NK-92 (cell line): Measurements from ENCODE around the gene ANXA2.
"Not testable (repeated sequence)": the region's sequence is repeated elsewhere in the genome, so short reads cannot be mapped to it uniquely, and the experiment has no call there.

ENCODE experiments used
- DNase-seq: peaks from one replicate; lab custom pipeline; 2025; ENCODE audit not compliant: unreplicated experiment; lab: John Stamatoyannopoulos, UW

Gene ANXA2

DNA sequence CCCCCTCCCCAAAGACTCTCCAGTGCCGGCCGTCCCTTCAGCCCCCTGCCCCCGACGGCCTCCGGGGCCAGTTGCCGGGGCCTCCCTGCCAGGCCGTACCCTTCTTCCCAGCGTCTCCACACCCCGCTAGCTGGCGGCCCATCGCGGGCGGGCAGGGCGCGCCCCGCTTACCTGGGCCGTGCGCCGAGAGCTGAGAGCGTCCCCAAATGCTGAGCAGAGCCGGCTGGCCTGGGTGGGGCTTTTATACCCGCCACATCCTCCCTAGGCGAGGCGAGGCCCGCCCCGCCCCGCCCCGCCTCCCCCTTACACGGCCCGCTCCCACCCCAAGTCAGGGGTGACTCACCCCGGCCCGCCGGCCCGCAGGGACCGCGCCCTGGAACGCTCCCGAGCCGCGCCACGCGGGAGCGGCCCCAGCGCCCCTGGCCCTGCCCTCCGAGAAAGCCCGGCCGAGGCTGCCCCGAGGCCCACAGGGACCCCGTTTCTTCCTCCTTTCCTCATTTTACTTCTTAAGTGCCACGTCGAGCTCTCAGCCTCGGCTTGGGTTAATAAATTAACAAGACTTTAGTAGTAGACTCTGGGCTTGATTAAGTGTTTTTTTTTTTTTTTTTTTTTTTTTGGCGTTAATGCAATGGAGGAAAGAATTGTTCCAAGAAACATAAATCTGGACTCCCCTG is at the start of gene ANXA2:
TSS of gene ANXA2 (minus strand) at position 215 of the 674 bp plus-strand sequence. CDS start 11,911 bp downstream, outside the sequence.
- no peak for DNase-seq

DNA sequence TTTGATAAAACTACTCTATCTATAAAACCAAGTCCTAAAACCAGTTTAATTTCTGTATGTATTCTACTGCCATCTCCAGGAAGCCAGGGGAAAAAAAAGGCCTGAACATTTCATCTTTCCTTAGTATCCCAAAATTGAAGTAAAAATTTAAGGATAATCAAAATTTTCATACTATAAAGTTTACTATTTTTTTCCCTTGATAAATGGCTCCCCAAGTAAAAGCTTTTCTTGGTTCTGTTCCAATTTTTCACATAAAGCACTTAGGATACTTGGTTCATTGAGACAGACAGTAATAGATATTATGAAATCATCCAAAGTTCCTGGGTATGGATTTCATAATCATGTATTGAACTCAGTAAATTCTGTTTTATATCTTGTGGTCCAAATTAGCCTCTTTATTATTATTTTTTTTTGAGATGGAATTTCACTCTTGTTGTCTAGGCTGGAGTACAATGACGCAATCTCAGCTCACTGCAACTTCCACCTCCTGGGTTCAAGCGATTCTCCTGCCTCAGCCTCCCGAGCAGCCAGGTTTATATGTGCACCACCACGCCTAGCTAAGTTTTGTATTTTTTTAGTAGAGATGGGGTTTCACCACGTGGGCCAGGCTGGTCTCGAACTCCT is 46.6 kb upstream of the ANXA2 start:
- no peak for DNase-seq

DNA sequence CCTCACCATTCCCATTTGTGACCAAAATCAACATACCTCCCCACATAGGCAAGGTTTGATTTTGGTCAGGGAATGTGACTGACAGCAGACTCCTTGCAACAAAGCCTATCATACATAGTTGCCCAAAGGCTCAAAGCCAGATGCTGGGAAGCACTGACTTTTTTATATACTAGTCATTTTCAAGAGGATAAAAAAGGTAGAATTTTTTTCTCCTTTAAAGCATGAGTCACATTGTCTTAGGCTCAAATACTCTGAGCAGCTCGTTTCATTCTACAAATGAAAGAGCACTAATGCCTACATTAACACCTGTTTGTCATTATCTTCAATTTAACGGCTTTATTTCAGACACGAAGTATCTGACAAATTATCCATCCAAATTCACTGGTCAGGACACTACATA is 45.0 kb upstream of the ANXA2 start:
- DNase-seq: no peak

DNA sequence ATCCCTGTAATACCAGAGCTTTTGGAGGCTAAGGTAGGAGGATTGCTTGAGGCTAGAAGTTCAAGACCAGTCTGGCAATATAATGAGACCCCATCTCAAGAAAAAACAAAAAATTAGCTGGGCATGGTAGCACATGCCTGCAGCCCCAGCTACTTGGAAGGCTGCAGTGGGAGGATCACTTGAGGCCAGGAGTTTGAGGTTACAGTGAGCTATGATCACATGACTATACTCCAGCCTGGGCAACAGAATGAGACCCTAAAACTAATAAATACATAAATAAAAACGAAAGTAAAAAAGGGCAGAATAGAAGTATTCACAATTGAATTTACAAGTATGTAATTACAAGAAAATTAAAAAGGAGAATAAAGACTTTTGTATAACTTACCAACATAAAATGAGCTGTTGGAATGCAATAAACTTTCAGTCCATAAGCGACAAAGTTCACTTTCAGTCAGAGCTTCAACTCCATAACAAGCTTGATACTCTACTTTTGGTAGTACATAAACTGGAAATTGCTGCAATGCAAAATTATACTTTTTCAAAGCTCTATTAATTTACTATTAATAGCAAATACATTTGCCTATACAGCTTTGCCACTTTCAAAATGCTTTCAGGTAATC is 44.4 kb upstream of the ANXA2 start:
- DNase-seq: no peak

DNA sequence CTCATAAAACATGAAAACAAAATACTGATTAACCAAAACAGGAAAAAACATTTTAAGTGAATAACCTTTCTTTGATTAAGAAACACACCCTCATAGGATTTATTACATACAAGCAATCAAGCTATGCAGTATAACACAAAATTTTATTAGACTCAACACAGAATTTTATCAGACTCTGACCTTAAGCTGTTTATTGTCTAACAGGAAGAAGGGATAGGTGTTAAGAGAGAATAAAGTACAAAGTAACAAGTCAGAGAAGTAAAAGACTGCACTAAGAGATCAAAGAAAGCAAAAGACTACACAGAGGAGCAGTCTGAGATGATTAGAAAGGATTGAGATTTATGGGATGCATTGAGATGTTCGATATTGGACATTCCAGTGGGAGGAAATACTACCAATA is 43.5 kb upstream of the ANXA2 start:
- no peak for DNase-seq

DNA sequence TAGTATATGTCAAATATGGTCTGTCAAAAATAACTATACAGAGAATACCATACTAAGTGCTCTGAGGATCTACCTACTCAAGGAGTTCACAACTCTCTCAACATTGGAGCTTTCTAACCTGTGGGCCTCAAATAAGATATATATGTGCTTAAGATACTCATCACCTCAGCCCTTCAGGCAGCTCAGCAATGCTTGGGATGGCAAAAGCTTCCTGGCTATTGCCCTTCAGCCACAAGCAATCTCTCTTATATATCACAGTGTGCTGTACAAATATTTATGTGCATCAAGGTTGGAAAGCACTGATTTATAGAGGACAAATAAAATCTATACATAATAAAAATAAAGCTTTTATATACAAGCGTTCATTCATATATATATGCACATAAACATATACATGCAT is 40.9 kb upstream of the ANXA2 start:
- DNase-seq: no peak

DNA sequence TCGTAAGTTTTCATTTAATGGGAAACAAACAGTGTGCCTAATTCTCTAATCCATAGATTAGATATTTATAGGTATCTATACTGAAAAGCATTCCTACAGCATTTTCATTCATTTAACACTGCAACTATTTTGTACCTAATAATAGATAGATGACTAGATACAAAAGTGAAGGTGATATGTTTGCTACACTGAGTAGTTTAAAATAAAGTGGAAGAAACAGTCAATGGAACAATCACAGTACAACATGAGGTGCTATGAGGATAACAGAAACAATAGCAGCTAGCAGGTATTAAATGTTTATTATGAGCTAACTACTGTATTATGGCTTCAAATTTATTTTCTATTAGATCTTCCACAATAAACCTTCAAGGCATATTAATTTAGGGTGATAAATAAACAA is 31.1 kb upstream of the ANXA2 start:
- DNase-seq: no peak

DNA sequence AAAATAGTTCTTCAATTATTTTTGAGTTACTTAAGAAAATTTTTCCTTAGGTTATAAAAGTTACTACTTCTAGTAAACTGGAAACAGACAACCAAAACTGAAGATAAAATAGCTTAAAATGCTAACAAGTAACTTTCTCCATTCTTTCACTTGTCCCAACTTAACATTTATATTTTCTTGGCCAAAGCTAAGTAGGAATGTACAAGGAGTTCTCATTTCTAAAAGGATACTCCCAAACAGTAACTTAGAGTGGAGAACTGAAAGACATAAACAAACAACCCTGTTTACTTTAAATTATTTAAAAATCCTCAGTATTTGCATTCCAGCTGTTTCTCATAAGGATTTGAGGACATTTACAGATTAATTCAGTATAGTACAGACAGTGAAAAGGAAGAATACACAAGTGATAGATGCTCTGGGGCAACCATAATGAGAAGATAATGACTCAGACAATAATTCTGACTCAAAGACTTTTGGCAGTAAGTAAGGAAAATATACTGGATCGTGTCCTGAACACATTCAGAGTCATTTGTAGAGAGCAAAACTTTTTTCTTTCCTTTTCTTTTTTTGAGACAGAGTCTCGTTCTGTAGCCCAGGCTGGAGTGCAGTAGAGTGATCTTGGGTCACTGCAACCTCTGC is 29.2 kb upstream of the ANXA2 start:
- no peak for DNase-seq

DNA sequence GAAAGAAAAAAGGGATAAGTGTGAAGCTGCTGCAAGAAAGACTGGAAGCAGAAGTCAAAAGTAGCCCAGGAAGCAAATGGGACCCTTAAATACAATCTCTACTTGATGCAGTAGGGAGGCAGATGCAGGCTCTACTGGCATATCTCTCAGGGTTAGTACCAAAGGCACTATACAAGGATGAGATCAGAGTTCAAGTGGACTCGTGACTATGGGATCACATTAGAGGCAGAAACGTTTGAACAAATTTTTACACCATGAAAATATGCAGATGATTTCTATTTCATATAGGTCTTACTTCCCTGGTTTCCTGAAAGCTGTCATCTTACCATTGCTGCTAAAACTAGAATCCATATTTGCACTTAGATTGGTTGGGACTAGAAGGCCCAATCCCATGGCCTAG is 27.7 kb upstream of the ANXA2 start:
- DNase-seq: no peak

DNA sequence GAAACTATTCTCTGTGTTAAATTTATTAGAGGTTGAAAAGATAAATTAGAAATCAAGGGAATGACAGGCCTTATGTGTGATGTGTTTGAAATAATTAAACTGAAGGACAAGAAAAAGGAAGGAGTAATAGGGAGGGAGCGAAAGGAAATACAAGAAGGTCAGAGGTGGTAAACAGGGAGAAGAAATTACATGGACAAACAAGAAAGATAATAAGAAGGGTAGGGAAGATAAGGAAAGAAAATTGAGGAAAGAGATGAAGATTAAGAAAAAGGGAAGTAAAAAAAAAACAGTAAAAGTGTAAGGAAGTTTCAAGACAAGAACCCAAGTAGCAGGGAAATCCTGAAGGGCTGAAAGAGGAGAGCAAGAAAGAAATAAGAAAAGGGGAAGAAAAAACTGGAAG is 26.2 kb upstream of the ANXA2 start:
- no peak for DNase-seq

DNA sequence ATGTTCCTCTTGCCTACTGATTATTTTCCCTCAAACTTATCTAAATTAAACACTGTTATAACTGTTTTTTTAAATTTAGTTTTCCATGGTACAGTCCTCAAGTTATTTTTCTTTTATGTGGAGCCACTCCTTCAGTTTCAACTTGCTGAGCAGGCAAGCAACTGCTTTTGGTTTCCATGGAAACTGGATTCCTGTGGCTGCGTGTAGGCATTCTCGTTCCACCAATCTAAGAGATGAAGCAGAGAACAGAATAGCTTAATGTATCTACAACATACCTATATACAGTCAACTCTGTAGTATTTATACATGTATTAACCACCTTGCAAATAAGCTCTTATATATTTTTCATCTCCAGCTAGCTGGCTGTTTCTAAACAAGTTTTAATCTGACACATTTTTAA is 25.8 kb upstream of the ANXA2 start:
- DNase-seq: no peak

DNA sequence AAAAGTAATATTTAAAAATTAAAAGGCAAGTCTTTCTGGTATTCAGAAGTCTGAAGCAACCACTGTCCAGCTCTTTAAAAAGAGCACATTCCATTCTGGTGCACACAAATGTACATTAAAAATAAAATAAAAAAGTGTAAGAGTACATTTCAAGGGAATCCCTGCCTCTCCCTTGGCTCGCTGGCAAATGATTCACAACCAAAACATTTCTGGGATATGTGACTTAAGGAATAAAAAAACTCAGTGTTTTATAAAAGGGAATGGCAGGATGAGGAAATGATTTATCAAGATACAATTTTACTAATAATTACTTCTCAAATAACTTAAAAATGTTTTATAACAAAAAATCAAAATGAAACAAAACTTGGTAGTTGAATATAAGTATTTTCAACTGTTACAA is 23.8 kb upstream of the ANXA2 start:
- no peak for DNase-seq

DNA sequence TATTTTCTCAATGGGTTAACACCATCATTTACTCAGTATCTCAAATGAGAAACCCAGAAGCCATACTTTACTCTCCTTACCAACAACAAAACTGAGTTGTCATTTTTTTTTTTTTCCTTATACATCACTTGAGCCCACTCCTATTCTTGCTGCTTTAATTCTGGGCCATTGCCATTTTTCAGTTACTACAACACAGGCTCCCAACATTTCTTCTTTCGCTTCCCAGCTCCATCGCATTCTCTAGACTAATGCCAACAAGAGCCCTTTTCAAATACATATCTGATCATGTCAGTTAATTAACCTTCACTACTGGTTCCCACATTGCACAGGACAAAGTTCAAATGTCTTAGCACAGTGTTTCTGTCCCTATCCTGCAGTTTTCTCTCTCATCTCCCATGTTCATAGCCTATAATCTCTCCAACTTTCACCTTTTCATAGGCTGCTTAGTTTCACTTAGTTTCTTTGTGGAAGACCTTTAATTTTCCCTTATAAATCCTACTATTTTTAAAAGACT is 22.5 kb upstream of the ANXA2 start:
- DNase-seq: no peak

DNA sequence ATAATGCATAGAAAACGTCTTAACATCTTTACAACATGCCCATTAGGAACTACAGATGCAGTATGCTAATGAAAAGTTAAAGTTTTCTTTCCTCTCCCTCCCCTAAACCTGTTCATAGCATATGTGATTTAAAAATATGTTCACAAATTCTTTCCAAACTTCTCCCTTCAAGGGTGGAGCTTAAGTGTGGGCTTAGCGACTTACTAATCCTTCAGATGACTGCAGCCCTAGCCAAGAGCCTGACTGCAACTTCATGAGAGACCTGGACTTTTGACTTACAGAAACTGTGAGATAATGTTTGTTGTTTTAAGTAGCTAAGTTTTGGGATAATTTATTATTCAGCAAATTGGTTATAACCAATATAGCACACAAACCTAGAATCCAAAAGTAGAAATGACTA is 22.0 kb upstream of the ANXA2 start:
- DNase-seq: no peak

DNA sequence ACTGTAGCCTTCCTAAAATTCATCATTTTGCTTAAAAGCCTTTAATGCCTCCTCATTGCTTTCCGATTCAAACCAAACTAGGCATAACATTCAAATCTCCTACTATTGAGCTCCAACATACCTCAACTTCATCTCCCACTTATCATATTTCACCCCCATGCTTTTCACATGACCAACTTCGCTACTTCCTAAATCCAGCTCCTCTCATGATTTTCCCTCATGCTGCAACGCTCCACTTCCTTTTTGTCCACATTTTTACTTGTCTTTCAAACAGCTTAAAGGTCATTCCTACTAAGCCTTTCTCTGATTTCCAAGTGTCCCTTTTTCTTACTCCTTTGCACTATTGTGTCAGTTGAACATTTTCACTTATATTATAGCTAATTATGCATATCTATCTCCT is 20.3 kb upstream of the ANXA2 start:
- no peak for DNase-seq

DNA sequence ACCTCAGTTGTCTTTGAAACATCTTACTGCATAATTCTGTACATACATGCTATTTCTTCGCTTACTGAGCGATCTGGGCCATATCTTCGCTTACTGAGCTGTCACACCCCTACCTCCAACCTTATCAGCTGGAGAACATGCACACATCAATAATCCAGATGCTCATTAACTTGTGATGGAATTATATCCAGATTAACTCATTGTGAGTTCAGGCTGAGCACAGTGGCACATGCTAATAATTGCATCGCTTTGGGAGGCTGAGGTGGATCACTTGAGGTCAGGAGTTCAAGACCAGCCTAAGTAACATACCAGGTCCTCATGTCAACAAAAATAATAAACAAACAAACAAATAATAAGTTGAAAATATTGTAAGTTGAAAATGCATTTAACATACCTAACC is 19.3 kb upstream of the ANXA2 start:
- DNase-seq: no peak

DNA sequence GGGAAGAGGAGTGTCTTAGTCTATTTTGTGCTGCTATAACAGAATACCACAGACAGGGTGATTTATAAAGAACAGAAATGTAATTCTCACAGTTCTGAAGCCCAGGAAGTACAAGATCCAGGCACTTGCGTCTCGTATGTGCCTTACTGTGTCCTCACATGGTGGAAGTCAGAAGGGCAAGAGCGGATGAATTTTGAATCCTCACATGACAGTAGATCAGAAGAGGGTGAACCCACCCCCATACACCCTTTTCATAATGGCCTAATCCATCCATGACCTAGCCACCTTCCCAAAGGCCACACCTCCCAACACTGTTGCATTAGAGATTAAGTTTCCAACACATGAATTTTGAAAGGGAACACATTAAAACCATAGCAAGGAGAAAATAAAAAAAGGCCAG is 18.7 kb upstream of the ANXA2 start:
- DNase-seq: no peak

DNA sequence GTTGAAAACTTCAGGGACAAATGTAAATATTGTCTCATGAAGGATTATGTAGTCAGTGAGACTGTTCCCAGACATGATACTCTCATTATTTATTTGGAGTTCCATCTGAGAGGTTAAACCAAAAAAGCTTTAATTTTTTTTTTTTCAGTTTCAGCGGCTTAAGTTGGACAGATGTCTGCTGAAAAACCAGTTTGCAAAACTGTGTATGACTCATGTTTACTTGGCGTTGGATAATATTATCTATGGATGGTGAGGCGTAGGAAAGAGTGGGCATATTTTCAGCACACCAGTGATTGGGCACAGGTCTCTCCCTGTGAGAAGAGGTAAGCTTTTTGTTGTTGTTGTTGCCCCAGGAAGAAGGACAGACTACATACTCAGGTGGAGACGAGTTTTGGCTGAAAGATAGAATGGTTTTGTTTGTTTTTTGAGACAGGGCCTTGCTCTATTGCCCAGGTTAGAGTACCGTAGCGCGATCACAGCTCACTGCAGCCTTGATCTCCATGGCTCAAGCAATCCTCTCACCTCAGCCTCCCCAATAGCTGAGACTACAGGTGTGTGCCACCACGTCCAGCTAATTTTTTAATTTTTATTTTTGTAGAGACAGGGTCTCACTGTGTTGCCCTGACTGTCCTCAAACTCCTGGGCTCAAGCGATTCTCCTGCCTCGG is 16.4 kb upstream of the ANXA2 start:
- no peak for DNase-seq

DNA sequence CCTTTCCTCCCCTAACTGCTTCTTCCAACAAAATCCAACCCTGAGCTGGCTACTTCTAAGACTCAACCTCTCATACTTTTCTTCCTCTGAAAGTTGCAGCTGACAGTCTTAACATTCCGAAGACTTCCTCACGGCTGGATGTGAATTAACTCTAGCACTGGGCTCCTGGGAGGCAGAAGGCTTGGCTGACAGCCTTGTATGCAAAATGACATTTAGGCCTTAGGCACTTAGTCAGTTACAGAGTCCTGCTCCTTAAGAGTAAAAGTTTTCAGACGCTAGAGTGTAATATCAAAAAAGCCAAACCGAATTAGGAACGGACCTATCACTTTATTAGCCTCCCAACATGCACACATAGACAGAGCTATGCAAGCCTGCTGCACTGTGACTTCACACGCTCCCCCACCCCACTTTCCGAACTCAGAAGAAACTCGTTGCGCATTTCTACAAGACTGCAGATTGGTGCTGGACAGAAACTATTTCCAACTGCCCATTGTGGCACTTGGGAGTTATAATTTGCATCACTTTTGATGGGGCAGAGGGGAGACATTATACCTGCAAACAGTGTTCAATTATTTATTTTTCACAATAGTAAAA is 15.5 kb upstream of the ANXA2 start:
- no peak for DNase-seq

DNA sequence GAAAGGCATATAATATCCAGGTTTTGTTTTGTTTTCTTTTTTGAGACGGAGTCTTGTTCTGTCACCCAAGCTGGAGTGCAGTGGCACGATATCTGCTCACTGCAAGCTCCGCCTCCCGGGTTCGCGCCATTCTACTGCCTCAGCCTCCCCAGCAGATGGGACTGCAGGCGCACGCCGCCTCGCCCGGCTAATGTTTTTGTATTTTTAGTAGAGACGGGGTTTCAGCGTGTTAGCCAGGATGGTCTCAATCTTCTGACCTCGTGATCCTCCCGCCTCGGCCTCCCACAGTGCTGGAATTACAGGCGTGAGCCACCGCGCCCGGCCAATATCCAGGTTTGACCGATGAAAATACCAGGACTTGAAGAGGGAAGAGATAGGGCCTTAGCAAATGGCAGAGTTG is 15.0 kb upstream of the ANXA2 start:
- not testable (repeated sequence) for DNase-seq
